RKO (cell line): ENCODE results near the gene TKFC.
A peak's percentile ranks its signal among the peaks of the same experiment; 100 is the strongest.

Source experiments
- DNase-seq: peaks from one replicate; pipeline ENCODE4 v3.0.0-alpha.2; 2016; ENCODE audit warnings: low spot score

TKFC gene, protein sequence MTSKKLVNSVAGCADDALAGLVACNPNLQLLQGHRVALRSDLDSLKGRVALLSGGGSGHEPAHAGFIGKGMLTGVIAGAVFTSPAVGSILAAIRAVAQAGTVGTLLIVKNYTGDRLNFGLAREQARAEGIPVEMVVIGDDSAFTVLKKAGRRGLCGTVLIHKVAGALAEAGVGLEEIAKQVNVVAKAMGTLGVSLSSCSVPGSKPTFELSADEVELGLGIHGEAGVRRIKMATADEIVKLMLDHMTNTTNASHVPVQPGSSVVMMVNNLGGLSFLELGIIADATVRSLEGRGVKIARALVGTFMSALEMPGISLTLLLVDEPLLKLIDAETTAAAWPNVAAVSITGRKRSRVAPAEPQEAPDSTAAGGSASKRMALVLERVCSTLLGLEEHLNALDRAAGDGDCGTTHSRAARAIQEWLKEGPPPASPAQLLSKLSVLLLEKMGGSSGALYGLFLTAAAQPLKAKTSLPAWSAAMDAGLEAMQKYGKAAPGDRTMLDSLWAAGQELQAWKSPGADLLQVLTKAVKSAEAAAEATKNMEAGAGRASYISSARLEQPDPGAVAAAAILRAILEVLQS

DNA sequence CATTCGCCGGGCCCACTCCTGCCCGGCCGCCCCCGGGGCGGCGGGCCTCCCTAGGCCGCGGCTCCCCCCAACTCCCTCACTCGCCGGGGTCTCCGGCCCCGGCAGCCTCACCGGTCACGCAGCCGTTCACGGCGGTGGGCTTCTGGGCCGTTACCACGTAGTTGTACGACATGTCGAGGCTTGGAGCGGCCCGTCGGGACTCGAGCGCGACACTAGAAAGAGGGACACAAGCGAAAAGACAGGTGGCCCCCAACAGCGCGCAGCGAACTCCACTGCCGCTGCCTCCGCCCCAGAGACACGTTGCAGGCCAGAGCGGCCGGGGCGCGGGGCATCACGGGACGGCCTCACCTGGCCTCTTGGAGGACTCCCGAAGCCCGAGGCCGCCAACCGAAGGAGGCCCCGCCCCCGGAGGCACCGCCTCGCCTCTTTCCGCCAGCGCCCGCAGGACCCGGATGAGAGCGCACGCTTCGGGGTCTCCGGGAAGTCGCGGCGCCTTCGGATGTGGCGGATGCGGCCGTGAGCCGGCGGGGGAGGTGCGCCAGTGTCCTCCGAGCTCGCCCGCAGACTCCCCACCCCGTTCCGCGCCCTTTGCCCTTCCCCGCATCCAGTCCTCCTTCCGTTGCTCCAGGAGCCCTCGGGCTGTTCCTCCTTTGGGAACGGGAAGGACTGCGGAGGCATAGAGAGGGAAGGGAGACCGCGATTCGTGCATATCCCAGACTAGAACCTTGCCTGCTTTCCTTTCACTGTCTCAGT, at the start of gene TKFC, which contains the start of gene DDB1:
TKFC (plus strand) TSS at position 432 of the 753 bp plus-strand sequence. CDS start 1,501 bp downstream, outside the sequence.
DDB1 (minus strand) TSS at position 309 of the 753 bp plus-strand sequence; CDS start at position 172, 137 bp downstream.
- DNase-seq: peak; percentile 93

DNA sequence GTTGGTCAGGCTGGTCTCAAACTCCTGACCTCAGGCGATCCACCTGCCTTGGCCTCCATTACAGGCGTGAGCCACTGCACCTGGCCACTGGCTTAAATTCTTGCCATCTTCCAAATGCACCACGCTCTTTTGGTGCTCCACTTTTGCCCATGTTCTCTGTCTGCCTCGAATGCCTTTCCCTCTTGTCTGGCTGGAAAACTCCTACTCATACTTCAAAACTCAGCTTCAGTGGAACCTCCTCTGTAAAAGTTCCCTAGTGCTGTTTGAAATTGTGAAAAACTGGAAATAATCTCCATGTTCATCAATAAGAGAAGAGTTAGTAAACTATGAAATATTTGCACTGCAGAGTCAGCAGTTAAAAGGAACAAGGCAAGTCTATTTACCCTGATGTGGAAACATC, 49.4 kb upstream of the TKFC start:
- no peak for DNase-seq

DNA sequence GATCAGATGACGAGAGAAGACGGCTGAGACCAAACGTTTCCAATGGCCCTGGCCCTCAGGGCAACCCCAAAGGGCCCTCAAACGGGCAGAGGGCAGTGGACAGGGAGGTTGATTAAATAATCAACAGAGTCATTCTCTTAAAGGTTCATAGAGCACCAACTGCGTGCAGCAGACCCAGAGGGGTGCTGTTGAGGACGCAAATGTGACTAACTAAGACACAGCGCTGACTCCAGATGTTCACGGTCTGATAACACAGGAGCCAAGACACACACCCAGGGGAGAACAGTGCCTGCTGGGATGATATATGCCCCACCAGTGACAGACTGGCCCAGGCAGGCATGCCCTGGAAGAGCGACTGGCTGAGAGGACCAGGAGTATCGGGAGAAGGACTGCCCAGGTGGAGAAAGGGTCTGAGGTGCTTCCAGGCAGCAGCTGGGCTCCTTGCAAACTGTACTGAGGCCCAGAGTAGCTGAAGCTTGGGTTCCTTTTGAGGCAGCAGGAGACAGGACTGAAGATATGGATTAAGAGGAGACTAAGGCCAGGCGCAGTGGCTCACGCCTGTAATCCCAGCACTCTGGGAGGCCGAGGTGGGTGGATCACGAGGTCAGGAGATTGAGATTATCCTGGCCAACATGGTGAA, 45.6 kb upstream of the TKFC start:
- no peak for DNase-seq

DNA sequence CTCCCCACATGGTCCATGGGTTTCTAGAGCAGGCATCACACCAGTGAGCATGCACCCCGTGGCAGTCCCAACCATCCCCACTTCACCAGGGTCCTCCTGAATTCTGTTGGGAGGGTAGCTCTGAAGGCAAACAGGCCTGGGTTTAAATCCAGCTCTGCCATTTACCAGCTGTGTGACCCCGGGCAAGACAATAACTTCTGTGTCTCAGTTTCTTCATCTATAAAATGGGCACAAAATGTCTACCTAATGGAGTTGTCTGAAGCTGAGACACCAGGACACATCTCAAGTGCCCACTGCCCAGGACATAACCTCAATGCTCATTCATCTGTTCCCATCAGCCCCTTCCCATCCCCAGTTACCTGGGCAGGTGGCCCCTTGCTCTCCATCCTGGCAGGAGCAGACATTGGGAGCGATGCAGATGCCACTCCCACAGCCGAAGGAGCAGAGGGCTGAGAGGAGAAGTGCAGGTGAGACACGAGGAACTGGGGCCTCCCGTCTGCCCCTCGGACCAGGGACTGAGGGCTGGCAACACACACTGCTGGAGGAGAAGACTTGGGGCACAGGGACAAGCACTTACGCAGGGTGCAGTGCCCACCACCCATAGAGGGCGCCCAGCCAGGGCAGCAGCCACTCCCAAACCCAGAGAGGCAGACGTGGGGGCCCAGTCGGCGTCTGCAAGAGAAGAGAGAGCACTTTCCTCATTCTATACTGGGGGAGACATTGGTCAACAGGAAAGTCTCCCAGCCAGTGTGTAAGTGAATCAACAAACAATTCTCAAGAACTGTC, 41.9 kb upstream of the TKFC start:
- no peak for DNase-seq

DNA sequence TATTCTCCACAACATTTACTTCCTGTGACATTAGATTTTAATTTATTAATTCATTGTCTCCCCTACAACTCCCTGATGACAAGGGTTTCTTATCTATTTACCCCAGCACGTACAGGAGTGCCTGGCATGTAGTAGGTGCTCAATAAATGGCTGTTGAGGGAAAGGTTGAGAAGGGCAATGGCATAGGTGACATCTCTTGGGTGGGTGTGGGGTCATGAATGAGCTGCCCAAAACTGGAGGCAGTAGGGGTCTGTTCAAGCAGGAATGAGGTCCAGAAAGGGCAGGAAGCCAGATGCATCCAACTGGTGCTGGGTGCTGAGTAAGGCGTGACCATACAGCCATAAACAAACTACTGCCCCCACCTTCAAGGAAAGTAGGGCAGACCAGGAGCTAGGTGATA, 40.7 kb upstream of the TKFC start:
- no peak for DNase-seq

DNA sequence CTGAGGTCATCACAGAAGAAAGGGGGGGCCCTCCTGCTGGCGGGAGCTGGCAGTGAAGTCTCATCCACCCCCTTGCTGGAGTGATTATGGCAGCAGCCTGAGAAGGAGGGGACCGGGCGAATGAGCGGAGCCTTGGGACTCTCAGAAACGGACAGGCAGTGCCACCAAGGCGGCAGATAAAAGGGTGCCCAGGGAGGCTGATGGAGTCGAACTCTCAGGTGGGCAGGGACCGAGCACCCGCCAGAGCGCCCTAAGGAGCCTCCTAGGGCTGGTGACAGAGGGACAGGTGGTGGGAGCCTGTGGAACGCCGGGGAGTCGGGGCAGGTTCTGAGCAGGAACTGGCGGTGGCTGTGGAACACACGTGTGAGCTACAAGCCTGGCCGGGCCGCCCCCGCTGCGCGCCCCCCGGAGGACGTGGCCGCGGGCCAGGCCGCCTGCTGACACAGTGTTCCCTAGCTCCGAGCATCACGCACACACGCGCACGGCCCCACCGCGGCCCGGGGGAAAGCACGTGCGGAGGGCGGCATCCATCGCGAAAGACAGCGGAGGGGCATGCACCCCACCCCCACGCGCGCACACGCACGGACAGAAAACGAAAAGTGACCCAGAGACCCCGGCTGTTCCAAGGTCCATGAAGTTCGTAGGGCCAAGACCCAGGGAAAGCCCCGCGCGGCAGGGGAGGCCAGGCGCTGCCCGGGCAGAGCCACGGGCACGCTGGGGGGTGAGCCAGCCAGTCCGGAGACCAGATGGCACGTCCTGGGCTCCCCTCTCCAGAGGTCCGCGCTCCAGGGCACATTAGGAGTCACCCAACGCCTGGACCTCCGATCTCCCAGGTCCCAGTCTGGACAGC, 38.9 kb upstream of the TKFC start:
- peak; percentile 64 for DNase-seq

DNA sequence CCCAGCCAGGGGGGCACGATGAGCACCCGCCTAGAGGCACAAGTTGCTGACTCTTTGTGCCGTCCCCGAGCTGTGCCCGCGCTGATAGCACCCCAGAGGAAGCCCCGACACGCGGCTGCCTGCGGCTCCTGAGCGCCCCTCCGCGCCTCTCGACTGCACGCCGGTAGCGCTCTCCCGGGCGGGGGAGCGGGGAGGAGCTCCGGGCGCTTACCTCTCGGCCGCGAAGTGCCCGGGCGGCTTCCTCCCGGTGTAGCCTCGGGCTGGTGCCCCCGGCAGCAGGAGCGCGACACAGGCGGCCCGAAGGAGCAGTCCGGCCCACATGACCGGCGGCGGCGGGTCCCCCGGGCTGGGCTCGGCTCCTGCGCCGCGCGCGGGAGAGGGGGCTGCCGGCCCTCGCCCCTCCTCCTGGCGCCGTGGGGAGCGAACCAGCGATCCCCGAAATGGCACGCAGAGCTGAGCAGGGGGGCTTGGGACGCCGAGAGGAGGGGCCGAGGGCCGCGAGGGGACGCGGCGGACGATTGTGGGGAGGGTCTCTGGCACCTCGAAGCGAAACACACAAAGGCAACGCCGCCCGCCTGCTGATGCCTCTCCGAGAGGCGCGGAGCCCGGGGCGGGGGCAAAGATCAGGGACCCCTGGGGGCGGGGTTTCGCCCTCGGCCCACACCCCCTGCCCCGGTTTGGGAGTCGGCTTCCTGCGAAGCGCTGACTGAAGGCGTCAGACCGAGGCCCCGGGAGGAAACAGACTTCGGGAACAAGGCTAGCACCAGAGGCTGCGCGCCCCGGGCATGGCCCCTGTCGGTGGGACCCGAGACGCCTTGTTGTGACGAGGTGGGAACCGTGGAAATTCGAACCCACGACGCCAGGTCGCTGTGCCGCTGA, 38.1 kb upstream of the TKFC start, which contains the start of gene VWCE:
VWCE (minus strand) TSS at position 600 of the 879 bp plus-strand sequence; CDS start at position 321, 279 bp downstream.
- DNase-seq: peak; percentile 61

DNA sequence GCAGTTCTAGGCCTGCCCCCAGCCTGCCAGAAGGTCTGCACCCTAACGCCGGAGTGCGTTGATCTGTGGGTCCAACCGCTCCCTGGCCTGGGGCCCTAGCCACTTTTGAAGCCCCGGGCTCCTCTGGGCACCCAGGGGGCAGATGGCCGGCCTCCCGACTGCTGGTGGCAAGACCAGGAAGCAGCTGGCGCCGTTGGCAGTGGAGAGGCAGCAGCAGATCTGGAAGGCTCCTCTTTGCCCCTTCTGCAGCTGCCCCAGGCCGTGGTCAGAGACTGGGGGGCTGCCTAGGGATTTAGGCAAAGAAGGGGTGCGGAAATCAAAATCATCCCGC, 37.5 kb upstream of the TKFC start:
- no peak for DNase-seq

DNA sequence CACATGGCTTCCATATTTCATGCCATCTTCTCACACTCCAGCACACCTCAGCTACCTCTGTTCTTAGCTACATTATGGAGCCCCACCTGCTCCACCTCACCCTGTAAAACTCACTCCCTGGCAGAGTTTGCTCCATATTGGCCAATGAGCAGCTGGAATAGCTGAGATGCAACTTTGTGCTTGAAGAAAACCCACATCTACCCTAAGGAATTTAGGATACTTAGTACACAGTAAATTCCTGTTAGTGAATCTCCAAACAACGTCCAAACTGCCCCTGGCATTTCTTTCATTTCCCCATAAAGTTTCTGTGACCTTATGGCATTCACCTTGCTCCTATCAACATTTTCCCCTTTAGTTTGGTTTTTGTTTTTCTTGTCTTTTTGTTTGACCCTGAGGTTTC, 35.7 kb upstream of the TKFC start:
- no peak for DNase-seq

DNA sequence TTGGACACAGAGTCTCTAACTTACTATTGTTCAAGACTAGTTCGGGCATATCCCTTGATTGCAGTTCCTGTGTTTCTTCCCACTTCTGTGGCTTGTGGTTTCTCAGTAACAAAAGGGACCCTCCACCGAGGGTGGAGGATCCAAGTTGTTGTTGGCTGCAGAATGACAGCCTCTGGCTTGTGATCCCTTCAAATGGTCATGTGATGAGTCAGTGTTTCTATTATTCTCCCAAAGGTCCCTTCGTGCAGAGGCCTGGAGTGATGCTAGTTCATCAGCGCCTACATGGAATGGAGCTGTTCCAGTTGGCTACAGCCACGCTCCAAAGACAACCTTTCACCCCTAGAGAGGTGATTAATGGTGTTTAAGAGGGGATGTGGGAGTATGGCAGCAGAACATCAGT, 35.3 kb upstream of the TKFC start:
- peak; percentile 12 for DNase-seq

DNA sequence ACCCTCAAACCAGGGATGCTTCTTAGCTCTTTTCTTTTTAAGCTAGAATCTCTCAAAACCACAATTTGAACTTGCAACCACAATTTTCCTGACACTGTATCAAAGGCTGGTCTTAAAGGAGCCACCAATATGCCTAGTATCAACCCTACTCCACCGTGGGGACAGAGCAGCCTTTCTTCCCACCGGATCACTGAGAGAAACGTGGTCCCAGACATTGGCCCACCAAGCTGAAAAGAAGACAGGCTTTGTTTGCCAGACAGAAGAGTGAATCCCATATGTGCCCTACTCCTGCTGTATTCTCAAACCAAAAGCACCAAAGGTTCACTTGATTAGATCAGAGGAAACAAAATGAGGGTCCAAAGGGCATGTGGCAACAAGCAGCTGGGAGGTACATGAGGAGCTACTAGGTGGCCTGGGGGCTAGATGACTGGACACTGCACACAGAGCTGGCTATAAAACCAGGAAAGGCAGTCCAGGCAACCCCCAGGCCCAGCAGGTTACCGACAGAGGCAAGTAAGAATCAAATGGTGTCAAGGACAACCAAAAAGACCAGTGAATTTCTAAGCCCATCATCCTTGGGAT, 34.3 kb upstream of the TKFC start:
- no peak for DNase-seq

DNA sequence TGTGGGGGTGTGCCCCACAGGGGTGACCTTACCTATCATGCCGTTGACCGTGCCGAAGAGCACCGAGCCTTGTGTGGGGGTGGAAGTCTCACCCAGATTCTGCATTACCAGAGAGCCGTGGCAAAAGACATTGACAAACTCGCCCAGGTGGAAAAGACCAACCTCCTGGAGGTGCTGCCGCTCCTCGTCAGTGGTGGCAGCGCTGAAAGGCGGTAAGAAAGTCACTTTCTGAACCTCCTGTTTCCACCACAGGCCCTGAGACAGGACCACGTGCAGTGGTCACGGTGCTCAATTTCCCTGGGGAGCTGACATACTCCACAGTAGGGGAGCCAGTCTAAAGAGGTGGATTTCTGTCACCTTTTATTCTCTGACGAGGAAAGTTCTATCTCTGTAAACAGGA, 30.5 kb upstream of the TKFC start:
- DNase-seq: no peak

DNA sequence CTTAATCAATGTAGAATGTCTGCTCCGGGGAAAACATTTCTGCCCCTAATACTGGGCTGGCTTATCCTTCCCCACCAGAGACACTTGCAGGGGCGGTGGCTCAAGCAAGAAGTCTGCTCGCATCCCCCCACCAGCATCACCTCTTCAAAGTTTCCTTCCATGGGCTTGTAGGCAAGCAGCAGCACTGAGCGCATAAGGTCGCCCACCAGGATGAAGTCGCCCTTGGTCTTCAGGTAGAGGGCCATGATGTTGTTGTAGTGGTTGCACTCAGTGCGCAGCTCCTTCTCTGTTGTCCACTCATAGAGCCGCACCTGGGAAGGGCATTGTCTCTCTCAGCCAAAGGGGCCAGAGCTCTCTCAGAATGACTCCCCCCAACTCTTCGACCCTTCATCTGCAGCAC, 29.3 kb upstream of the TKFC start:
- no peak for DNase-seq

DNA sequence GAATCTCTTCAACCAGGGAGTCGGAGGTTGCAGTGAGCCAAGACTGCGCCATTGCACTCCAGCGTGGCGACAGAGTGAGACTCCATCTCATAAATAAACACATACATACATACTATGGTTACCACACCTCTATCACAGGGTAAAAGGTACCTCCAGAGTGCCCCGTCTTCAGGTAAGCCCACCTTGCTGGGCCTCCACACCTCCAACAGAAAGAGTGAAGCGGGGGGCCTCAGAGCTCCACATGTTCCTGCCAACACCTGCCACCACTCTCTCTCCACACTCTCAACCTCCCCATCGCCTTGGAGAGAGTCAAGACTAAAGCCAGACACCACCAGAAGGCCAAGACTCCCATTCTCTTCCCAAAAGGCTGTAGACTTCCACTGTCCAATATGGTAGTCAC, 27.6 kb upstream of the TKFC start:
- DNase-seq: no peak

DNA sequence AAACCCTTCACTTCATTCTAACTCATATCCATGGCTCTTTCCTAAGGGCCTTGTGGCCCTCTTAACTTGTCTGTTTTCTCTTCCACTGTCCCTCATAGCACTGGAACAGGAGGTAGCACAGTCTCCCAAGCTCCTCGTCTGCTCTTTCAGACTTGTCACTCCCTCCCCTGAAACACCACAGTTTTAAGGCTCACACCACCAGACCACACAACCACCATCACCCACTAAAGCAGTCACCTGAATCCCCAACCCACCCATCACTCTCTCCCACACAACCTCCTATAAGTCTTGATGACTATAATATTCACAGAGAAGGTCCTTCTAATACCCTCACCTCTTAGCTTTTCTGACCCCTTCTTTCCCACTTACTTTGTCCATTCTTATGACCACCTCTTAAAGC, 26.8 kb upstream of the TKFC start:
- no peak for DNase-seq

DNA sequence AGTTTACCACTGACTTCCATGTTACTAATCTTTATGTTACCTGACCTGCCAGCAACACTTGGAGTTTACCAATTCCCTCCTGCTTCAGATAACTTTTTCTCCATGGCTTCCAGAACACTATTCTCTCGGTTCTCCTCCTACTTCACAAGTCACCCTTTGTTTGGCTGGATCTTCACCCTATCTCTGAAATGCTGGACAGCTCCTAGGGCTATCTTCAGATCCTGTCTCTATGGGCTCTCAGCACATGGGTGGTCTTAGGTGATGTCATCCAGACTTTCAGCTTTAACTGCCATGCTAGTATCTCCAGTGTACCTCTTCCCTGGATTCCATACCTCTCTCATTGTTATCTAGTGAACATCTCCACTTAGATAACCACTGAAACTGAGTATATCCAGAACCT, 25.7 kb upstream of the TKFC start:
- no peak for DNase-seq

DNA sequence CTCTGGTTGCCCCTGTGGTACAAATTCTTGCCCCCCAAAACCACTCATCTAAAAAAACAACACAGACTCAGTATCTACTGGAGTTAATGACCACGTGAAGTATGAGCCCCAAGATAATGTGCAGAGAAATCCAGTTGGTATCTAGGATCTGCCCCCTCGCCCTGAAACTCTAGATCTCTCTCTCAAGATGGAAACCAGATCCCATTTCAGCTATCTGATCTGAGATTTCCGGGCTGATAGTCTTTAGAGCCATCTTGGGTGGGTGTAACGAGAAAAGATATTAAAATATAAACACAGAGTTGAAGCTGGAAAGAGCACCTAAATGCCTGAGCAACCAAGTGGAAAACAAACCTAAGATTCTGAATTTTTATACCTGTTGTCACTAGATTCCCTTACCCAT, 23.9 kb upstream of the TKFC start:
- no peak for DNase-seq

DNA sequence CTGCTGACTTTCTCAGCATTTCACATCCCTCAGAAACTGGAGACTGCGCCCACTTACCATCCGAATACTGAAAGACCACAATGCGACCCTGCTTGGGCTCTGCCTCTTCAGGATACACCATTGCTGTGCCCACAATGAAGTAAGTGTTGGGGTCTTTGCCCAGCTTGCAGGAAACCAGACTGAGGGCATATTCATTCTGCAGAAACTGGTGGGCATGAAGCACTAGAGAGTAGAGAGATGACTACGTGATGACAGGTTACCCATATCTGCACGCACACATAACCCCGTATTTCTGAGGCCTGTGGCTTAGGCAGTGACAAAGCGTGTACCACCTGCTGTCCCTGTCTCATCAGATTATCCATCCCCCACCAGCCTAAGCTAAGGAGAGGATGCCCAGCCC, 23.3 kb upstream of the TKFC start:
- DNase-seq: no peak

DNA sequence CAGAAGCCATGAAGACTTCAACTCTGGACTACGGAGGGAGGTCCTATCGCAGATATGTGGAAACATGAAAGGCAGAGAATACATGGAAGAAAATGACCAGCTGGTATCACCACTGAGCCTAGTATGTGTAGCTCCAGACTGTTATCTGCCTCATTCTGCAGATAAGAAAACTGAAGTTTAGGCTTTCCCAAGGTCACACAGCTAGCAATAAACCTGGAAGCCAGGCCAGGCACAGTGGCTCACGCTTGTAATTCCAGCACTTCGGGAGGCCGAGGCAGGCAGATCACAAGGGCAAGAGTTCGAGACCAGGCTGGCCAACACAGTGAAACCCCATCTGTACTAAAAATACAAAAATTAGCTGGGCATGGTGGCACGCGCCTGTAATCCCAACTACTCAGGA, 22.3 kb upstream of the TKFC start:
- DNase-seq: no peak
